Activated T-helper 1 cell treated with Interleukin-2 at 50 U/mL for 16 hours (primary cell): ENCODE data around the gene MAGEA6.
"Not testable (repeated sequence)": the region's sequence is repeated elsewhere in the genome, so short reads cannot be mapped to it uniquely, and the experiment has no call there.

ENCODE experiments used
- DNase-seq: peaks from one replicate; pipeline ENCODE4 v3.0.0-alpha.2; 2020; ENCODE audit warnings: low read depth

Gene MAGEA6

GRCh38 chrX:152769549-152770289 is at the start of gene MAGEA6:
Gene MAGEA6 (minus strand): TSS chrX:152769689. CDS start chrX:152767650, 2,039 bp downstream.
- not testable (repeated sequence) for DNase-seq

- no peak for DNase-seq
Observed at GRCh38 chrX:152819266-152819665, 49.8 kb upstream of the MAGEA6 start.

DNA sequence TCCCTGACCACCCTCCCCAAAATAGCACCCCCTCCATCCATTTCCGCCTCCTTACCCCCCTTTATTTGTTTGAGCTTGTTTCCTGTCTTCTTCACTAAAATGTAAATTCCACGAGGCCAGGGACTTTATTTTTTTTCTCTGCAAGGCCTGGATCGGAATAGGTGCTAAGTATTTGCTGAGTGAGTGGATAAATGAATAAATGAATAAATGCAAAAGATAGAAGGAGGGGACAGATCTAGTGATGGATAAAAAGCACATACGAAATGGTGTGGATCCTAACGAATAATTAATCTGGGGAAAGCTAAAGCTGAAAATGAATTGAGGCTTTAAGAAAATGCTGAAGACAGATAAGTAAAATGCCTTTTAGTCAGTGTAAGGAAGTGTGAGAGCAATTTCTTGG is 48.9 kb upstream of the MAGEA6 start:
- no peak for DNase-seq

- DNase-seq, result no peak
Observed at GRCh38 chrX:152817078-152817764, 47.7 kb upstream of the MAGEA6 start.

DNA sequence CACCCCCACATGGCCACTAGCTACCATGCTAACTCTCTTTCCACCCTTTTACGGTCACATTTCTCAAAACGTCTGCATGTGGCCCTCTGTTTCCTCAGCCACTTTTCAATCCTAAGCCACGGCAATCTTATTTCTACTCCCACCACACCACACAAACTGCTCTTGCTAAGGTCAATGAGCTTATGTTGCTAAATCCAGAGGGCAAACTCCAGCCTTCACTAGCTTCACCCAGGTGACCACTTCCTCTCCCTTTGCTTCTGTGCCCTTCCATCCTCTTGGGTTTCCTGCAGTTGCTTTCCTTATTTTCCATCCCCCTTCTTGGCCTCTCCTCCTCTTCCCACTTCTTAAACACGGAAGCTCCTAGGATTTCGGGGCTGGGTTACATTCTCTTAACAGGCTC is 44.6 kb upstream of the MAGEA6 start:
- no peak for DNase-seq

DNA sequence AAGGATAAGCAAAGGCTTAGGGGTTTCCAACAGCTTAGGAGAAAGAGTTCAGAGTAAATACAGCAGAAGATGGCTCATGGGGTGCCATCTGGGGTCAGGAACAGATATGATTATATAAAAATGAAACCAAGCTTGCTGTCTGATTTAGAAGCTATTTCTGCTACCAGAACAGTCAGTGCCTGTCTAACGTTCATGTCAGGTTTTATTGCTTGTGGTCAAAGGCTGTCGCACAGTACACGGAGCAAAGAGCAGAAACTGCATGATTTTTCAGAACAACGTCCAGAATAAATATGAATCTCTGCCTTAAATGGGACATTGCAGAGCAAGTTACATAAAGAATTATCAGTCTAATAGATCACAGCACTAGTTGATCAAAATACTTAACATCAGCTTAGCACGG is 43.7 kb upstream of the MAGEA6 start:
- DNase-seq, result no peak

DNA sequence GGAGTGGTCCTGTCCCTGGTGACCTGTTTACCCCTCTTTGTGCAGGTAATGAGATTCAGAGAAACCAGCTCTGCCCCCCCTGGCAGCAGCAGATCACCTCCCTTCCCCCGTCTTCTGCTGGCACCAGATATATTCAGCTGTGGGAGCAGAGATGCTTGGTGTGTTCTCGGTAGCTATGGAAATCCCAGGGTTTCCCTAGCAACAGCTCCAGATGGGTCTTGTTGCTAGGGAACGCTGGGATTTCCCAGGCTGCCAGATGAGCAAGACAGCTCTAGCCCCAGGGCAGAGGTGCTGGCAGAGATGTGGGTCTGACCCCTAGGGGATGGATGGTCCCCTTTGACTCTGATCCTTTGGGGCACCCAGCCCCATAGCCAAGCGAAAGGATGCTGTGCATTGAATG is 40.9 kb upstream of the MAGEA6 start:
- DNase-seq, result no peak

DNA sequence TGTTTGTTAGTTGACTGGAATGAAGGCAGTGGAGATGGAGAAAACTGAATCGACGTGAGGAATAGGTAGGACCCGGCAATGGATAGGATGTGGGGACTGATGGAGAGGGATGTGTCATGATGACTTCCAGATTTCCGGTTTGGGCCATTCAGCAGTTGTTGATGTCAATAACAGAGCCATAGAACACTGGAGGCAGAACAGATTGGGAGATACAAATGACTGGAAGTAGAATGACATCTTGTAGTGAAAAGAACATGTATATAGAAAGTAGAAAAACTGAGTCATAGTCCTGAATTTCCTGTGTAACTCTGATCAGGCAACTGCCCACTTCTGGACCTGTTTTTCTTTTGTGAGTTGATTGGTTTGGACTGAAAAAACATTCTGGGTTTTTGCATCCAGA is 36.5 kb upstream of the MAGEA6 start:
- no peak for DNase-seq

GRCh38 chrX:152798945-152799344 is 29.5 kb upstream of the MAGEA6 start:
- DNase-seq, result no peak

DNA sequence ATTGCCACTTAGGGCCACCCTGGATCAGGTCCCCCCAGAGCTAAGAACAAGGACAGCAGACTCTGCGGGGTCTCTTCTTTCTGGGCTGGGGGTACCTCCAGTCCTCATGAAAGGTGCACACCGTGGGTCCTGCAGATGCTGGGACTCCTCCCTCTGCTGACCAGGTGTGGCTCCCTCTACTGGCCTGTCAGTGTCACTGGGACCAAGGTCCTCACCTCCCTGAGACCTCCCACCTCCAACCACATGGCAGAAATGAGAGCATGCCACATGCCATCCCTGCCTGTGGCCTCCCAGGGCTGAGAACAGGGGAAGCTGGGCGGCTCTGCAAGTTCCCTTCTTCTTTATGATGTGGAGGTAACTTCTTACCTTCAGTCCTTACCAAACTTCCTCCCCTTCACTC is 17.6 kb upstream of the MAGEA6 start:
- not testable (repeated sequence) for DNase-seq

DNA sequence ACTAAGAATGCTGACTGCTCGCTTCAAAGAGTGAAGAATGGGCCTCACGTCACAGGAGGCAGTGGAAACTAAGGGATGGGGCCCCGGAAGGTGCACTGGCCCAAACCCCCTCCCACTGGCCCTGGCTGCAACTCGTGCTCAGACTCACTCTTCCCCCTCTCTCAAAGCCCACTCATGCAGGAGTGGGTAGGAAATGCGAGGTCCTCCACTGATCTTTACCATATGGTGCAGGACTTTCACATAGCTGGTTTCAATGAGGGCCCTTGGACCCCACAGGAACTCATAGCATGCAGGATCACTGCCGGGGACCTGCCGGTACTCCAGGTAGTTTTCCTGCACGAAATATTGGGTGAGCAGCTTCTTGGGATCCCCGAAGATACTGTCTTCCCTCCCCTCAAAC is 2.9 kb downstream of the MAGEA6 start:
- DNase-seq, result not testable (repeated sequence)

DNA sequence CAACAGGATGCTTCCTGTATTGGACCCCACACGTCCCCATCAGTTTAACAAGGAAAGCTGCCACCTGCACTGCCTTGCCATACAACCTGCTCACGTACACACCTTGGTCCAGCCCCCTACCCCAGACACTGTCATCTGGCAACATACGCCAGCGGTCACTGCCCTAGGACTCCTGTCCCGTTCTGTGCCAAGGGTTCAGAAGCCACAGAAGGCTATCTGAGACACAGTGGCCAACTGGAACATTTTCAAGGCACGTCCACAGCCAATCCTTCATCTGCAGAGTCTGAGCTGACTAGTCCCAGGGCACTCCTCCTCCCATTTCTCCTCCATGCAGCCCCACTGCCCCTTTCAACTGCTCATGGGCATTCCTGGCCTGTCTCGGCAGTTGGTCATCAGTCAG is 7.9 kb downstream of the MAGEA6 start:
- DNase-seq, result not testable (repeated sequence)

DNA sequence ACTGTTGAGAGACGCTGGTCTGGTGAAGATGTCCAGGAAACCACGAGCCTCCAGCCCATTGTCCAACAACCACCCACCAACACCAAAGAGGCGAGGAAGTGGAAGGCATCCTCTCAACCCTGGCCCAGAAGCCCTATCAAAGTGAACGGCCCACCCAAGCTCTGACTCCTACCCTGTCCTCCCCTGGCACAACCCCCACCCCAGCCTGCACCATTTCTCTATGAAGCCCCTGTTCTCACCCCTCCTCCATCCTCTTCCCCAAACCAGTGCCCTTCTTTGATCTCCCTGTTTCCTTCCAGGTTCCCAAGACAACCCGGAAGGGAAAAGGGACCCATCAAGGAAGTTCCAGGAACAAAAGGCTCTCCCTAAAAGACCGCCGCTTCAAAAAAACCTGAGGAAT is 9.9 kb downstream of the MAGEA6 start:
- DNase-seq, result not testable (repeated sequence)

GRCh38 chrX:152758918-152759317 is 10.6 kb downstream of the MAGEA6 start, which contains the start of gene CSAG3:
Gene CSAG3 (plus strand): TSS chrX:152759218.
- not testable (repeated sequence) for DNase-seq

DNA sequence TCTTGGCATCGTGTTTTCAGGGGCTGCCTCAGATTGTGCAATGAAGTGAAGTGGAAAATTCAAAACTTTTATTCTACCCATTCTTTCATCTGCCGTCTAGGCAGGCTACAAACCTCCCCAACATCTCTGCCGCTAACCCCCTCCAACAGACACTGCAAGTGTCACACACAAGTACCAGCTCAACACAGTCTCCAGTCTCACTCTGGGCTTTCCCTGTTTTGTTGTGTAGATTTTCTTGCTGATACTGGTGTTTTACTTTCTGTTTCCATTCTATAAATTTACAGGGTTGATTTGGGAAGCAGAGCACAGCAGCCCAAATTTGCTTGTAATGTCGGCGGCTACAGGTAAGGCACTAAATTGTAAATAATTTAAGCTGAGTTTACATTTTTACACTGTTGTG is 14.6 kb downstream of the MAGEA6 start:
- not testable (repeated sequence) for DNase-seq

DNA sequence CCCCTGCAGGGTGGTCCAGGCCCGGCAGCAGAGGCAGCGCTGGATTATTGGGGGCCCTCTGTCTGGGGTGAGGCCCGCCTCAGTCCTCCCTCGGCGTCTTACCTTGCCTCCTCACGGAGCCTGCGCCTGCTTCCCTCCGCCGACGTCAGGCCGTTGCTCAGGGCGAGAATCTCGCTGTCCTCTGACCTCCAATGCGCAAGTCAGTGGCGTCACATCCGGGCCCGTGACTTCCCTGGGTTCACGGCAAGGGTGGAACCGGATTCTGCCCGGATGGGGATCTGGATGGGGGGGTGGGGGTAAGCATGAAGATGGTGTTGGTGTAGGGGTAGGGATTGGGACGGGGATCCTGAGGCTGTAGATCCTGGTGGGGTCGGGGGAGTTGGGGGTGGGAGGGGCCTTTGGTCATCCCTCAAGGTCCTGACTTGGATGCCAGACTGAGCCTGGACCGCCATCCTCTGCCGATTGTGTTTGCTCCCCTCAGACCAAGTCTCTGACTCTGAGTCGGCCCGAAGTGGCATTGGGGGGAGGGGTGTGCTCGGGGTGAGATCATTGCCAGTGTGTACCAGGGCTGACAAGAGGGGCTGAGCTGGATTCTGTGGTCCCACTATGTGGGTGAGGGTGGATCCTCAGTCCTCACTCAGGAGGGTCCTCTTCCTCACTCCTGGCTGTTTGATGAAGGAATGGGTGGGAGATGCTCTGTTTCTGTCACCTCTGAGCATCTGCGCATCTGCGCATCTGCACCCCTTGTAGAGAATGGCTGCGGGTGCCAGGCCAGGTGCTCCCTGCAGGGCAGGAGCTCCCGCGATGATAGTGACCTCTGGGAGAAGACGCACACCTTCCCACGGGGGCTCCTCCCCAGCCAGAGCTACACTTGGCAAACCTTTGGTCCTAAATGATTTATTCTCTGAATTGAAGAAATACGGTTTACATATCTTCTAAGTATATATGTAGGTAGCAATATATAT is 15.5 kb downstream of the MAGEA6 start, which contains the start of gene MAGEA2:
TSS of gene MAGEA2 (minus strand) at position 157 of the 965 bp plus-strand sequence. CDS start 2,479 bp downstream, outside the sequence.
- not testable (repeated sequence) for DNase-seq

DNA sequence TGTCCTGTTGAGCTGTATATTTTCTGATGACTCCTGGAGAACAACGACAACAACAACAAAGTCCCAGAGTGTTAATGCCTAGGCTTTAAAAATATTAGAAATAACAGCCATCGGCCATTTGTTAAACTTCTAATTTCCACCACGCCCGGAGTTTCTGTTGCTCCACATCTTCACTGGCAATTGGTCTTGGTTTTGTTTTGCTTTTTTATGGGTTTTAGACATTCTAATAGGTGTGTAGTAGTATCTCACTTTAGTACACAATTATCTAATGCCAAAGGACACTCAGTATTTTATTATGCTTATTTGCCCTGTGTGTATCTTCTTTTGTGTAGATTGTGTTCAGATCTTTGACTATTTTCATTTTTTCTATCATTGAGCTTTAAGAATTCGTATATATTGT is 30.9 kb downstream of the MAGEA6 start:
- no peak for DNase-seq

- DNase-seq, result not testable (repeated sequence)
Observed at GRCh38 chrX:152736528-152736927, 33.0 kb downstream of the MAGEA6 start.

- no peak for DNase-seq
Observed at GRCh38 chrX:152735860-152736511, 33.5 kb downstream of the MAGEA6 start.

- no peak for DNase-seq
Observed at GRCh38 chrX:152735101-152735500, 34.4 kb downstream of the MAGEA6 start.

GRCh38 chrX:152734143-152734858 is 35.2 kb downstream of the MAGEA6 start:
- not testable (repeated sequence) for DNase-seq
